GM13977 (cell line): ENCODE results near the gene SOWAHD.

Experiments
- DNase-seq: peaks from one replicate; pipeline ENCODE4 v3.0.0; 2012; ENCODE audit warnings: low spot score
- CTCF ChIP-seq: IDR thresholded peaks from 2 replicates; pipeline ENCODE4 v1.5.1; 2012; ENCODE audit warnings: mild to moderate bottlenecking, control low read depth; ENCODE audit not compliant: insufficient read depth; ENCODE audit errors: extremely low read depth, missing control alignments
- in situ Hi-C: fragments of 300-500 bp; cut with MboI; formaldehyde crosslinking; loops from one replicate; pipeline ENCODE4 v1.12.0; 2022; ENCODE audit warnings: low sequenced_read_pairs, low pct_unique_long_range_greater_than_20kb, mixed read lengths, inconsistent platforms; ENCODE audit not compliant: unreplicated experiment

Gene SOWAHD

GRCh38 chrX:119757979-119758730, at the start of gene SOWAHD:
TSS of gene SOWAHD (plus strand) at chrX:119758588. CDS start at chrX:119758668, 80 bp downstream.
- in situ Hi-C loops = no loop called here
- TF ChIP-seq CTCF = no peak
- no peak for DNase-seq

- no peak for TF ChIP-seq CTCF
- no peak for DNase-seq
- in situ Hi-C loops = no loop called here
These were observed 49.5 kb upstream of the SOWAHD start for GRCh38 chrX:119708936-119709335.

- DNase-seq = no peak
- in situ Hi-C loops = no loop called here
- no peak for TF ChIP-seq CTCF
These were observed 48.8 kb upstream of the SOWAHD start for GRCh38 chrX:119709630-119710029.

- in situ Hi-C loops = no loop called here
- no peak for TF ChIP-seq CTCF
- no peak for DNase-seq
These were observed 36.9 kb upstream of the SOWAHD start for GRCh38 chrX:119721487-119721886.

GRCh38 chrX:119721926-119722325, 36.5 kb upstream of the SOWAHD start:
- in situ Hi-C loops = no loop called here
- TF ChIP-seq CTCF = no peak
- no peak for DNase-seq

GRCh38 chrX:119726900-119727555, 31.4 kb upstream of the SOWAHD start:
- no peak for TF ChIP-seq CTCF
- no peak for DNase-seq
- in situ Hi-C loops = loop anchor here (25.0 kb wide), 1 partner anchor 215 kb away; no protein-coding TSS in a partner anchor
